Measurements from ENCODE around the gene FOXJ3. TPM values are rescaled to one million over a fixed set of nuclear protein-coding genes. Genes with fewer than 3 reads are reported as not detected.
A peak's percentile ranks its signal among the peaks of the same experiment; 100 is the strongest.

Gene FOXJ3
- total RNA-seq, 1 experiment from 2014 or later = 22.6 TPM

DNA sequence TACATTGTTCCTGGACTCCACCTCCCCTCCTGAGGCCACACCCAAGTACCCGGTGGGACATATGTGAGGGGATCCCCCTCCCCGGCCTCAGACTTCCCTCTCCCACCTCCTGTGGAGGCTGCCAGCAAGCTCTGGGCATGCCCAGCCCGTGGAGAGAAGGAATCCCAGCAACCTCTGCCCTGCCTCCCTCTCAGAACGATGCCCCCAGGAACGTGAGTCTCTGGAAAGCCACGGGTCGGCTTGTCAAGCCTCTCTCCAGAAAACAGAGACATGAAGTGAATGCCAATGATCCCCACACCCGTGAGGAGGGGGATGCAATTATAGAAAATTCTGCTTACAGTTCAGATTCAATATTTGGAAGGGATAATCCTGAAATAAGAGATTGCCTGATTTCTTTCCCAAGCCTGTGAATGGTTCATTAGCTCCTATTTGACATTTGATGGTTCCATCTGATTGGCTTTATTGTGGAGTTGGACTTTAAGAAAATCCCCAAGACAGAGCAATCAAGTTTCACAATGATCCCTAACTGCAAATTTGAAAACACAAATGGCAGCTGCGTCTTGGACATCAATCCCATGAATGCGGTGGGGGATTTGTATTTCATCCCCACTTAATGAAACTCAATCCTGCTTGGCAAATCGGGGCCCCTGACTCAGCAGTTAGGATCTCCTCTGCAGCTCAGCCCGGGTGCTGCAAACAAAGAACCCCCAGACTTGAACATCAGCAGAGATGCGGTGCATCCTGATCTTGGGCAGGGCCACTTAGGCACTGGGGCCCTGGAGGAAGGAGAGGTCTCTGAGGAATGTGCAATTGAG, 190.9 kb downstream of the FOXJ3 start:
- in situ Hi-C loops (cut with HindIII; ENCODE audit: low pct_unique_long_range_greater_than_20kb, low sequenced_read_pairs) = no loop called here
- no peak for DNase-seq (ENCODE audit: low read depth)

DNA sequence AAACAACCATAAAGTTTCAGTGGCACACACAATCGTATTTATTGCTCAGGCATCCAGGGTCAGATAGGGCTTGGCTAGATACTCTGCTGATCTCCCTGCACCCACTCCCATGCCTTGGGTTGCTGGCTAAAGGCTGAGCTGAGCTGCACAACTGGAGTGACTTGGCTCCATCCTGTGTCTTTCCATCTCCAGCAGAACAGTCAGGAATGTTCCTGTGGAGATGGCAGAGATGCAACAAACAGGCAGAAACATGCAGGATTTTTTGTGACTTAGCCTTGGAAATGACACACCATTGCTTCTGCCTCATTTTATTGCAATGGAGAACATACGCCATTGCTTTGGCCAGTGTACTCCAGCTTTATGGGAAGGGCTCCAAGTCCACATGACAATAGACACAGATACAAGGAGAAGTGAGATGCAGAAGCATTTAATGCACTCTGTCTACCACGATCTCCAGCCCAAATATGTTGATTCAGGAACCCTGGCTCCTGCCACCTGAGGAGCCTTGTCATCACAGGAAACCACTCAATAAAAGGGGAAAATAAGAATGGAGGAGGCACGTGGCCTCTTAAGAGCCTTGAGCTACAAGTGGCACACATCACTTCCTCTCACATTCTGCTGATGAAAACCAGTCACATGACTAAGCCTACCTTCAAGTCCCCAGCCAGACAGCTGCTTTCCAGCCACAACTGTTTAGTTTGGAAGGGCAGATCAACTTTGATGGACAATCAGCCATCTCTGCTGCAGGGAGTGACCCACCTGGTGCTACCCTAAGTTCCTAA, 191.9 kb downstream of the FOXJ3 start:
- no peak for DNase-seq (ENCODE audit: low read depth)
- in situ Hi-C loops (cut with HindIII; ENCODE audit: low pct_unique_long_range_greater_than_20kb, low sequenced_read_pairs) = no loop called here

DNA sequence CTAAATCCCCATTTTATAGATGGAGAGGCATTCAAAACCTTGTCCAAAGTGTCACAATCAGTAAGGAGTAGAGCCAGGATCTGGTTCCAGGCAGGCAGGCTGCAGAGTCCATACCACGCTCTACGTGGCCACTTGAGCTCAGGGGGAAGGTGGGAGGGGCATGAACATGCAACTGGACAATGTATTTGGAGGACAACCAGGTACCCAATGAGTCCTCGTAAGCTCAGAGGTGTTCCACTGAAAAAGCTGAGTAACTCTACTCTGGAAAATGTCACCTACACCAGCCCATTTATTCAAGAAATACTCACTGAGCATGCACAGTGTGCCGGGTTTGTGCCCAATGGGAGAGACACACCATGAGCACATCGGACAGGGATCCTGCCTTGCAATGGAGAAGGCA, 193.1 kb downstream of the FOXJ3 start:
- DNase-seq (ENCODE audit: low read depth) = no peak
- in situ Hi-C loops (cut with HindIII; ENCODE audit: low pct_unique_long_range_greater_than_20kb, low sequenced_read_pairs) = no loop called here

DNA sequence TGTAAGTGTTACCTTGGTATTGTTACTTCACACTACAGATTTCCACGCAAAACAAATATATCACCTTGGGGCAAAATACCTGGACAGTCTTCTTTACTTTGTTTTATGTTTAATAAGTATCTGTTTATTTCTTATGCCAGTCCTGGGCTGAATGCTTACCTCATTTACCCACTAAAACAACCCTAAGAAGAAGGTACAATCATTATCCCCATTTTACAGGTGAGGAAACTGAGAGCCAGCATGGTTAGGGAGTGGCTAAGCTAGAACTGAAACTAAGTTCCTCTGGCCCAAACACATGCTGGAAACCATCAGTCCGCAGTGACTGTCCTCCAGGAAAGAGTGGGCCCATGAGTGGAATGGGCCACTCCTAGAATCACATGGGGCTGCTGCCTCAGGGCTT, 194.8 kb downstream of the FOXJ3 start:
- no peak for DNase-seq (ENCODE audit: low read depth)
- in situ Hi-C loops (cut with HindIII; ENCODE audit: low pct_unique_long_range_greater_than_20kb, low sequenced_read_pairs) = no loop called here

DNA sequence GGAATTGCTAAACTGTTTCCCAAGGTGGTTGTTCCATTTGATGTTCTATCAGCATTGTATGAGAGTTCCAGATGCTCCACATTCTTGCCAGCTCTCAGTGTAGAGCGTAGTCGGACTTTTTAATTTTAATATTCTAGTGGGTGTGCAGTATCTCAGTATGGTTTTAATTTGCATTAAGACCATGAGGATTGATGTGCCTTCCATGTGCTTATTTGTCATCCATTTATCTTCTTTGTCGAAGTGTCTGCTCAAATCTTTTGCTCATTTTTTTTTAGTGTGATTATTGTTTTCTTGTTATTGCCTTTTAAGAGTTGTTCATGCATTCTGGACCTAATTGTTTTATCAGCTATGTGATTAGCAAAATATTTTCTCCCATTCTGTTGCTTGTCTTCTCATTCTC, 195.6 kb downstream of the FOXJ3 start:
- in situ Hi-C loops (cut with HindIII; ENCODE audit: low pct_unique_long_range_greater_than_20kb, low sequenced_read_pairs) = no loop called here
- DNase-seq (ENCODE audit: low read depth) = no peak

DNA sequence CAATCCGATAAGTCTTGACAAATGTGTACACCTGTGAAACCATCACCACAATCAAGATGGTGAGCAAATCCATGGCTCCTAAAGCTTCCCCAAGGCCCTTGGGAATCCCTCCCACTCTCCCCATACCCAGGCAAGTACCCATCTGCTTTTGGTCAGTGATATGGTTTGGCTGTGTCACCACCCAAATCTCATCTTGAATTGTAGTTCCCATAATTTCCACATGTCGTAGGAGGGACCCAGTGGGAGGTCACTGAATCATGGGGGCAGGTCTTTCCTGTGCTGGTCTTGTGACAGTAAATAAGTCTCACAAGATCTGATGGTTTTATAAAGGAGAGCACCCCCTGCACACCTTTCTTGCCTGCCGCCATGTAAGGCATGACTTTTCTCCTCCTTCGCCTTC, 196.4 kb downstream of the FOXJ3 start:
- DNase-seq (ENCODE audit: low read depth) = no peak
- in situ Hi-C loops (cut with HindIII; ENCODE audit: low pct_unique_long_range_greater_than_20kb, low sequenced_read_pairs) = no loop called here

DNA sequence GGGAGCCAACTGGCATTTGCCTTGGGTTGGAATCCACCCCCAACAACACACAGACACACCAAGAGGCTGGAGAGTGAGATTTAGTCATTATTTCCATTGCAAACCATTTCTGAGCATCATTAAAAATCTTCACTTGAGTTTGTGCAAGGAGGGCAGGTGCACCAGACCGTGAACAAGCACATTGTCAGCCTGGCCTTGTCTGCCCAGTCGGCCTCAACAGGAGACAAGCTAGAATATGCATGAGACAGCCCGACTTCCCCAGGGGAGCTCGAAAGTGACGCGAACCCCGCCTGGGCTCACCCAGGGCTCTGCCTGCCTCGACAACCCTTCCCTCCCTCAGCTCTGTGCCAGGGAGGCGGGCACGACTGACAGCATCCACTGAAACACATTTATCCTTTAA, 197.3 kb downstream of the FOXJ3 start:
- in situ Hi-C loops (cut with HindIII; ENCODE audit: low pct_unique_long_range_greater_than_20kb, low sequenced_read_pairs) = no loop called here
- DNase-seq (ENCODE audit: low read depth) = peak; percentile 26

DNA sequence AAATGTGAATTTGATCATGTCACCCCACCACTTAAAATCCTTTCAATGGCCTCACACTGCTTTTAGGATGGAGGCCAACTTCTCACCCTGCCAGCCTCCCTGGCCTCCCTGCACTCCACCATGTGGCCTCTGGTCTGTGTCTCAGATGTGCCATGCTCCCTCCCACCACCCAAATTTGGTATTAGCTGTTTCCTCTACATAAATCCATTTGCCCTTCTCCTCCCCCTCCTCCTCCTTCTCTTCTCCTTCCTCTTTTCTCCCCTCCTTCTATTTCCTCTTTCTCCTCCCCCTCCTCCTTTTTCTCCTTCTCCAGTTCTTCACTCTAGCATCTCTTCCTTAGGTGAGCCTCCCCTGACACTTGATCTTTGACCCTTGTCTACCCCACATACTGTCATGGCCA, 198.6 kb downstream of the FOXJ3 start:
- DNase-seq (ENCODE audit: low read depth) = no peak
- in situ Hi-C loops (cut with HindIII; ENCODE audit: low pct_unique_long_range_greater_than_20kb, low sequenced_read_pairs) = no loop called here

DNA sequence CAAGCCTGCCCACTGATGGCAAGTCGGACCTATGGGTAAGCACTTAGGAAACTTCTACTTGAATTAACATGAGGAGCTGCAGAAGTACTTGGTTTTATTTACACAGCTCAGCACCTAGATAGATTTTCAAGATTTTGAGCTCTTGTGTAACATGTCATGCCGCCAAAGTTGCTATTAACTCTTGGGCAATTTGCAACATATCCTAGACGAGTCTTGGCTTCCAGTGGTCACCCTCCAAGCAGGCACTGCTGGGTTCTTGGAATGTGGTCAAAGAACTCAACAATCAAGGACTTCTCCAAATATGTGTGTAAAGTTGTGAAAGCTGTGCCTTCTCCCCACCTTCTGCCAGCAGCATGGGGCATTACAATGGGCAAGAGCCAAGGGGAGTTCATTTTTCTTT, 199.6 kb downstream of the FOXJ3 start:
- DNase-seq (ENCODE audit: low read depth) = no peak
- in situ Hi-C loops (cut with HindIII; ENCODE audit: low pct_unique_long_range_greater_than_20kb, low sequenced_read_pairs) = no loop called here

DNA sequence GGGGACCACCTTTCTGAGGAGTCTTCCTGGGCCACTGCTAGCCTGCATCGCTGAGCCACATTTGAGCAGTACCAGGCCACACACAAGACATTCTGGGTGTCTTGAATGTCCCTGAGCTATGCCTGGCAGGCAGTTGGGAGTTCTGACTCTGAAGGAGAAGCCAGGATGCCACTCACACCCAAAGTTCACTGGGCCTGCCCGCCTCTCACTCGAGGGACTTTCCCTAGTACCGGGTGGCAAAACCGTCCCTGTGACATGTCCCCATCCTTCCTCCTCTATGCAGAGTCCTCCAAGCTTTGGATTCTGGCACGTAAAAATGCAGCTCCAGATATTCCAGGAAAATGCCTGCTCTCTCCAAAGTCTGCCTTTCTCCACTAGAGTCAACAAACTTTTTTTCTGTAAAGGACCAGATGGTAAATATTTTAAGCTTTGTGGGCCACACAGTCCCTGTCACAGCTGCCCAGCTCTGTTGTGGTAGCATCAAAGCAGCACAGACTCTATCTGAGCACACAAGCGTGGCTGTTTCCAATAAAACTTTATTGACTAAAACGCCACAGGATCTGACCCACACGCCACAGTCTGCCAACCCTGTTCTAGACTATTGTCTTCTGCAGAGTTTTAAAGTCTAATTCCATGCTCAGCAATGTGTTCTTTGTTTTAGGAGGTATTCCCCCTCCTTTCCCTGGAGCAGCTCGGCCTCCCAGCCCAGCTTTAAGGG, 201.1 kb downstream of the FOXJ3 start:
- DNase-seq (ENCODE audit: low read depth) = no peak
- in situ Hi-C loops (cut with HindIII; ENCODE audit: low pct_unique_long_range_greater_than_20kb, low sequenced_read_pairs) = no loop called here

DNA sequence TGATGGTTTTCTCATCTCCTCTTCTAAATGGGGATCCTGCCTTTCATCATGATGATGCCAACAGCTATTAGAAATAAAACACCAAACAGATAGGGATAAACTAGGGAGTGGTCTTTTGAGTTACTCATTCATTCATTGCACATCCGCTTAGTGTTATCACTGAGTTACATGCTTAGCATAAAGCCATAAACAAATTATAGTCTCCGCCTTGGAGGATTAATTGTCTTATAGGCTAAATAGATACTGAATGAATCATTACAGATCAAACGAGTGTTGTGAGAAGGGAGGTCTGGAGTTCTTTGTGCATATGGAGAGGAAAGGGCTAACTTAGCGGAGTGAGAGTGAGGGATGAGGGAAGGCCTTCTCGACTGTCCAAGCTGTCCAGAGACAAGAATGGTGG, 201.6 kb downstream of the FOXJ3 start:
- in situ Hi-C loops (cut with HindIII; ENCODE audit: low pct_unique_long_range_greater_than_20kb, low sequenced_read_pairs) = no loop called here

DNA sequence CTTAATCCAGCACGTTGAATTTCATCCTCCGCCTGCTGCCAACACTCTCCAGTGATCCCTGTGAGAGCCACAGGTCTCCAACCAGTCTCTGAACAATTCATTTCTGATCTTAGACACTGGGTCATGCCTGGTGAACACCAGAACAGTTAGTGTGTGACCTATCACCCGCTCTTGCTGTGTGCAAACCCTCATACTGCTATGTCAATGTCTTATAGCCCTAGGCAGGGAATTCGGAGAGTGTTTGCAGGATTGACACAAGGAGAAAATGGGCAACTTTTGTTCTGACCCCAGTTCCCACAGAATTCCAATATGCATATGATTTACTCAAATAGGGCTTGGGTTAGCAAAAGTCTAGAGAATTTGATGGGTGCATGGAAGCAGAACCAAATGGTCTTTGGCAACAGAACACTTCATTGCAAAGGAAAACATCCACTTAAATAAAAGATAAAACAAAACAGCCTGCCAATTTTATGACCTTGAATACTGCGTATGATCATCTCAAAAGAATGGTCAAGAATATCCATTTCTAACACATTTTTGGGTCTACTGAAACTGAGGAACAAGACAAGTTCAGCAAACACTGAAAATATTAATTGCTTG, 204.9 kb downstream of the FOXJ3 start:
- in situ Hi-C loops (cut with HindIII; ENCODE audit: low pct_unique_long_range_greater_than_20kb, low sequenced_read_pairs) = no loop called here
- DNase-seq (ENCODE audit: low read depth) = no peak

More for the DNA sequence above, 201.6 kb downstream of the FOXJ3 start:
- DNase-seq (ENCODE audit: low read depth) = no peak

DNA sequence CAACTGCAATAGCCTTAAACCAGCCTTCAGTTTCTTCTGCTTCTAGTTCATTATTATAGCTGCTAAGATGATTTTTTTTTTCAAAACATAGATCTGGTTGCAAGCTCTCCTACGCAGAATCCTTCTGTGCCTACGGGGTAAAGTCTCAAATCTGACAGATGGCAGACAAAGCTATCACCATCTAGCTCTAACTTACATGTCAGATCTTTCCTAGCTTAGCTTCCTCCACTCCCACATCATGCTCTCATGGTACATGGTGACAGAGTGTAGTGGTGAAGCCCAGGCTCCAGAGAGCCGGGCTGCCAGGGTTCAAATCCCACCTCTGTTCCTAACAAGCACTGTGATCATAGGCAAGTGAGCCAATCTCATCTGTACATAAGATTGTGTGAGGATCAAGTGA, 206.1 kb downstream of the FOXJ3 start:
- in situ Hi-C loops (cut with HindIII; ENCODE audit: low pct_unique_long_range_greater_than_20kb, low sequenced_read_pairs) = no loop called here
- DNase-seq (ENCODE audit: low read depth) = no peak

DNA sequence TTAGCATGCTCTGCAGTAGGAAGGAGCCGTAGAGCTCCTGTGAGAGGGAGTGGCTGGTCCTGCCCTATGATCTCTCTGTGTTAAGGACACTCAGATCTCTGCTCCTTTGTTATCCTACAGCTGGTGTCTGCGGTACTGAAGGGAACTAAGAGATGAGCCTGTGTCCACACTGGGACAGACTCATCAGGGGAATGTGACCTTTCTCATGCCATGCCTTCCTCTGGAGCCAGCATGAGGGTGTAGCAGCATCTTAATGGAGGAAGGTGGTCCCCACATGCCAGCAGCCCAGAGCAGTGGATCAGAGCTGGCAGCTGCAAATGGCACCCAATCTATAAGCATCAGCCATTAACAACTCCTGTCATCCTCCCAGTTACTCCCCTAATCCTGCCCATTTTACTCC, 206.5 kb downstream of the FOXJ3 start:
- in situ Hi-C loops (cut with HindIII; ENCODE audit: low pct_unique_long_range_greater_than_20kb, low sequenced_read_pairs) = no loop called here

DNA sequence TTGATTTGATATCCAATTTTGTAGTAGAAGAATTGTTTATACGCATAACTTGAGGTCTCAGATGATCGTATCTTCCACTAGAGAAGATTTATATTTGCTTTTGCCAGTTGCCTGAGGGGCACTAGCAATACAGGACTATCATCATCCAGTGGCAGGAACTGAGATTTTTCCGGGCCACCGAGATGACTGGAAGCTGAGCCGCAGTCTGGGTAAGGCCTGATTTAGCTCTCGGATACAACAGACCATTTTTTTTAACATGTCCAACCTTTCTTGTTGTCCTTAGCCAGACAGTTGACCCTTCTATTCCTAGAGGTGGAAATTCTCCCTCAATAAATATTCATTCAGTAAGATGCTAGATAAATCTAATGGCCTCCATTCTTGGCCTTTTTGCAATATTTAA, 207.3 kb downstream of the FOXJ3 start:
- in situ Hi-C loops (cut with HindIII; ENCODE audit: low pct_unique_long_range_greater_than_20kb, low sequenced_read_pairs) = no loop called here
- no peak for DNase-seq (ENCODE audit: low read depth)

More for the DNA sequence above, 206.5 kb downstream of the FOXJ3 start:
- no peak for DNase-seq (ENCODE audit: low read depth)

Data from Caki2 (cell line).